GM21360 (cell line): ENCODE results near the gene MACROD2.

ENCODE experiments used
- ATAC-seq: cut with Tn5 transposase; IDR thresholded peaks from one replicate; pipeline ENCODE4 v1.9.1; 2021; ENCODE audit warnings: mild to moderate bottlenecking, moderate library complexity; ENCODE audit not compliant: unreplicated experiment

Gene MACROD2

DNA sequence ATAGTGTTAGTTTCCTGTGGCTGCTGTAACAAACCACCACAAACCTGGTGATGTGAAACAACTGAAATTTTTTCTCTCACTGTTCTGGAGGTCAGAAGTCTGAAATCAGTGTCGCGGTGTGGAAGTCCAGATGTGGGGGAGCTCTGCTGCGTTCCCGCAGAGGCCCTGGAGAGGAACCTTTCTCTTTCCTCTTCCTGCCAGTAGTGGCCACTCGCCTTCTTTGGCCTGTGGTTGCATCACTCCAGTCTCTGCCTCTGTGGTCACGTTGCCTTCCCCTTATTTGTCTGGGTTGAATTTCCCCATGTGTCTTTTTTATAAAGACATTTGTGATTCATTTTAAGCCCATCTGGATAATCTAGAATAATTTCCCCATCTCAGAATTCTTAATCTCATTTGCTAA lies 637.6 kb downstream of the MACROD2 start:
- ATAC-seq: no peak

DNA sequence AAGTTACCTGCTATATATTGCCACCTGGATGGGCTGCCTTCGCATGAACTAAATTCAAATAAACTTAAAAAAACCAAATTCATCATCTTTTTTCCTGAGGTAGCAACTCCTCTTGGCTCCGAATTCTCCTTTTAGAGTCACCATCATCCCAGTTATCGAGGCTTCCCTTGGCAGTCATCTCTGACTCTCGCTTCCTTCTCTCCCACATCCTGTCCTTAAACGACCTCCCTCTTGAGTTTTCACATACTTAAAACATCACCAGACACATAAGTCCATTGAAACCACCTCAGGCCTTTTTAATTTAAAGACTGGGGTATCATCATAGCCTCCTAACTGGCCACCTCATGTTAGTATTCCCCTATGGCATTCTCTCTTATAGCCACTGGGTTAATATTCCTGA lies 638.2 kb downstream of the MACROD2 start:
- no peak for ATAC-seq

DNA sequence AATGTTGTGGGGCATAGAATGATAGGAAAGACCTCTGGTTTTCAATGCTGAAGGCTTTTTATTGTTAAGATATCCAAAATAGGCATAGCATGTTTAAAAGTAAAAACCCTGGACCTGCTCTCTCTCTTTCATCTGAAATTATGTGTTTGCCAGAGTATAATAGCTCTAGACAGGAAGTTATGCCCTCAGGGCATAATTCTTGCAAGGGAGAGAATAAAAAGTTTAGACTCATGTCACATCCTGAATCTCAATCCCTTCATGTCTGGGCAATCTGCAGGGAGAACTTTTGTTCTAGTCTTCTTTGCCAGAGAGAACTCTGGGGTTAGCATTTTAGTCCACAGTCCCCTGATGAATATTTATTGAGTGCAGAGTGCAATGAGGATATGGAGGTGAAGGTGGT lies 639.3 kb downstream of the MACROD2 start:
- ATAC-seq: no peak

DNA sequence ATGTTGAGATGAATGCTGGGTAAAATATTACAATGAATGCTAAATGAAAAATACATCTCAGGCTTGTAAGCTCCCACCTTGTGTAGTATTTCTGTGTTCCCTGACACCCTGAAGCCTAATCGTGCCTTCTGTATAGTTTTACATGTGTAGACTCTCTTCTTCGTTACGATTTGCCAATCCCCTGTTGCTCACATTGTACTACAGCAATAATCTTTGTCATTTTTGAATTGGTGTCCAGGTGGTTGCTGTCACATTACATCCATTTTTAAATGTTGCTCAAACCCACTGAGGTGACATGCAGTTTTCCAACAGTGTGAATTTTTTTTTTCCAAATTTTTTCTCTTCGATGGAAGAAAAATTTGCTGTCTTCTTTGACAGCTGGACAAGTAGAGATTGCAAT lies 642.1 kb downstream of the MACROD2 start:
- ATAC-seq: no peak

DNA sequence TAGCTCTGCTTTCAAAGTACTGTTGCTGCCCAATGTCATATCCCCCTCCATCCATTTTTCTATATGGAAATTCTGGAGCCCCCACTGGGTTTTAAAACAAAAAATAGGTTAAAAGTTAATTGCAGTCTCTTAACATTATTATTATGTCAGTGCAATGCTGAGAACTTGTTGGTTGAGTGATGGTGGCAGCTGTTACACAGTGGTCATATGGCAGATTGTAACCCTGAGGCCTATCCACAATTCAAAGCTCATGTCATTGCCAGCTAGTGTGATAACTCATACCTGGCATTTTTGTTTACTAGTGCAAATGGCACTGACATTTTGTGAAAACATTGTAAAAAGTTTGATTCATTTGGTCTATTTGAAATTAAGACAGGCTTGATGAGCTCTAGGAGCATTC lies 647.8 kb downstream of the MACROD2 start:
- ATAC-seq: no peak

DNA sequence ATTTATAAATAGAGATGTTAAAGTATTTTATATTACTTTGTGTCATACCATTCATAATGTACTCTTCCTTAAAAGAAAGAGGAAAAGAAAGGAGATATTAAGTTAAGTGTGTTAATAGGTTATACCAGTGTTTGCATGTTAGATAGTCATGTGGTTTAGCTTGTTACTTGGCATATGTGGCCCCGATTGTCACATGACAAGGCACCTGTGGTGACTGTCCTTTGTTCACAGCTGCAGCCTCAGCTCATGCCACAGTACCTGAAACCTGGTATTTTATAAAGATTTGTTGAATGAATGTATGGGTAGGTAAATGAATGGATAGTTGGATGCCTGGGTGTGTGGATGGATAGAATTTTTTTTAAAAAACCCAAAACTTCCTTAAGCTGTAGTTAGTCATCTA lies 648.2 kb downstream of the MACROD2 start:
- ATAC-seq: no peak

DNA sequence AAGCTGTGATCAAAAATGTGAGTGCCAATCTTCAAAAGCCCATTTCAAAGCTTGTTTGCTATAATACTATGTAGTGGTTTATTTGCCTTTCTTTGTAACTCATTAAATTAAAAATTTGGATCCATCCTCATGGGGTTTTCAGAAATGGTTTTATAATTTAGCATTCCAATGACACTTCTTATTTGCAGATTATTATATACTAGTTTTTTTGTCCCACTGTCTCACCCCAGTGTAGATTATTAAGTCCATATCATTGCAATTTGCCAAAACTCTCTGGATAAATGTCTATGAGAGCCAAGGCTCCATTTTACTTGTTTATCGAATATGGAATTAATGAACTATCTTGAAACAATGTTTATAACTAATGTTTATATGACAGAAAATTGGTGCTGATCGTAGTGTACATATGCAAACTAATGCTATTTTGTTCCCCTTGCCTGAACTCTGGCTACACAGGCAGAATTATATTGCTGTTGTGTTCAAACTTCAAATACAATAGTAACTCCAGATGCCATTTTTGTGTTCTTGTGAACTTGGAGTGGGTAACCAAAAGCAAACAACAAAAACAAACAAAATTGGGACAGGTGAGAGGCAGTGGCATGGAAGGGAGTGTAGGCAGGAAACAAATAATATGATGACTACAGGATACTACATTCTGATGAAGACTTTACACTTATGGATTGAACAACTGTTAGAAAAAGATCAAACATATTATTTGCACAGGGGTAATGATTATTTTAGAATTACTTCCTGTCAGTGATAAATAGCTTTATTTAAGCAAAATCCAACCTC lies 649.2 kb downstream of the MACROD2 start:
- no peak for ATAC-seq

DNA sequence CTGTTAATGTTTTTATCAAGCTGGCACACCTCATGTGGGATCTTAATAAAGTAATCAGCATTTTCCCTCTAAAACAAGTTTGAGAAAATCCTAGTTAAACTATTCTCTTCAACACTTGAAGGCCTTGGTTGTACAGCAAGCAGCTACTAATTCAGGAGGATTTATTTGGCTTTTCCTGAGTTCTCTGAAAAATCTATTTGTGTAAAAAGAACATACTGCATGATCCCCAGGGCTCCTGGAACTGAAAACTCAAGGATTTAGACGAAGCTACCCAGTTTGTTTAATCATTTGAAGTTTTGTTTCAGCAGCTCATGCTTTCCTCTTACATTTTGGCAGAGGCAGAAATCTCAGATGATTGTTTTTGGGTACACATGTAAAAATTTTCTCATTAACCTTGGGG lies 651.7 kb downstream of the MACROD2 start:
- ATAC-seq: no peak

DNA sequence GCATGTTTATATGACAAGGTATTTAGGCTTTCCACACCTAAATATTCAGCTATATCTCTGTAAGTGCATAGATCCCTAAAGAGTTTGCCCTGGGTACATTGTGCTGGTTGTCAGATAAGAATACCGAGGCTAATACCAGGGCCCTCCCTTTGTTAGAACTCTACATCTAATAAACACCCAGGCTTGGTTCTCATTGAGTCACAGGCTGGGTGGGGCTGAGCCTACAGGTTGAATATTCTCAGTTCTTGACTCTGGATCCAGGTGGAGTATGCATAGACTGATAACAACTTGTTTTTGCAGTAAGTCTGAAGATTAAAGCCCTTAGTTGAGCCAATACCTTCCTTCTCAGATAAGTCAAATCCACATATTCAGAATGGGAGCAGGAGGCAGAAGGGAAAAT lies 654.3 kb downstream of the MACROD2 start:
- no peak for ATAC-seq

DNA sequence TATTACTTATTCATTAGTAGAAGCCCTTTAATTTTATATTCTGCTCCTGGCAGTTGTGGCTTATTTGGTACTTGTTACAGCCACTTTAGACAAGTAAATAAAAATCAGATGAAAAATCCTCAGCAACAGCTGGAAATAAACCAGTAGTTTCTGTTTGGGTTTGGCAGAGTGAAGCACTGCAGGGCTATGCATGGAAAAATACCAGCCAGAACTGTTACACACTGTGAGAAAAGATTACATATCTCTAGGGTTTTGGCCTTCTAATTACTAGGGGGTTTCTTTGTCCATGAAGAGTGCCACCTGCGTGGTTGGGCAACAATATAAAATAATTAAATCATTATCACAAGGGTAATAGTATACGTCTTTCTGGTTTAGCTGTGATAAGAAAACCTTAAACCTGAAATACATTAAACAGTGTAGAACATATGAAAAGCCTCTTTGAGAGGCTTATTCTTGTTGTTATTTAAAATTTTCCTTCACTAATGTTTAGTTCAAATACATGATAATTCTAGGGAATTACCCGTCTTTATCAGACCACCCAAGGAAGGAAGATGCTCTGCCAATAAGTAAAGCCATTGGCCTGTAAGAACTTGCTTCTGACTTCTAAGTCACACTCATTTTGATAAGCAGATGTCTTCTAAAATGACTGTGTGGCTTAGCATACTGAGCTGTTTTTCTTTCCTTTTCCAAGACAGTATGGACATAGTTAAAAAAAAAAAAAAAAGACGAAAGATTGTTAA lies 662.1 kb downstream of the MACROD2 start:
- no peak for ATAC-seq

DNA sequence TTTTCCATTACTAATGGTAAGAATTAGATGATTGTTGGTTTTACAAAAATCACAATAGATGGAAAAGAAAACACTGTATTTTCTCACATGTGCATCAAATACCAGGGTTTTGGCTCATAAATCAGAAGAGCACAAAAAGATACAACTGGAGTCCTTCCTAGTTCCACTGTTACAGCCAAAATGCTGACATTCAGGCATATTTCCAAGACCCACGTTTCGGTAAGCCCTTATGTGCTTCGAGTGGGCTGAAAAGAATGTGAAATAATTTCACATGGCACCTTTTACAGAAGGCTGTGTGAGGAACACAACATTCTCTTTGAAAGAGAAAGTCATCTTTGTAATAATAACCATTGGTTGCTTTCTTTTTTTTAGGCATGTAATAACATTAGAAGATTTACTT lies 668.8 kb downstream of the MACROD2 start:
- ATAC-seq: no peak

DNA sequence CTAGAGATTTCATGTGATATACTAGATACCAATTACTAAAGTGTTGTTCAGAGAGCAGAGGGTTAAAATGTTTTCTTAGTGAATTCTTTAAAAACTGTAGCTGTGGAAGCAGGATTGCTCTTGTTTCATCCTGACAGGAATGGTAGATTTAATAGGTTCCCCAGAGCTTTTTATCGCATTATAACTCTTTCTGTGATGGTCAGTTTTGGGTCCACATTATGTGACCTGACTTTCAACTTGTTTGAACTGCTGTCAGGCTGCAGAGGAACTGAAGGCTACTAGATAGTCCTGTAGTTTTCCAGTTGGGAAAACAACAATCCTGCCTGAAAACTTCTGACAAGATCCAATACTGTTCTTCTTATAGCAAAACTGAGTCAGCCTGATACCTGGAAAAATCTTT lies 671.4 kb downstream of the MACROD2 start:
- ATAC-seq: no peak

DNA sequence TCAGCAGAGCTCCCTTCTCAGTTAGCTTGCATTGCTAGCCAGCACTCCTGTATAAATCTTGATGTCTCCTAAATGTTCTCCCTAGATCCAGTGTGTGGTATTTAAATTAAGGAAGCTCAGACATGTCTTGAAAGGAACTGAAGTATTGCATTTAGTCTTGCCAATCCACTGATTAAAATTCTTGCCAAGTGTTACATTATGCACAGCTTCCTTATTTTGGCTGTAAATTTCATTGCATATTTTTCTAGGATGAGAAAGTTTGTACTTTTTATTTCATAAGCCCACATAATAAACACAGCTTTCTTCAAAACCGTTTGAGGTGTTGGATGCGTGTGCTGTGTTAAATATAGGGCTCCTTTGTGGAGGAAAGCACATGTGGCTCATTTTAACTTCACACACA lies 671.9 kb downstream of the MACROD2 start:
- ATAC-seq: no peak

DNA sequence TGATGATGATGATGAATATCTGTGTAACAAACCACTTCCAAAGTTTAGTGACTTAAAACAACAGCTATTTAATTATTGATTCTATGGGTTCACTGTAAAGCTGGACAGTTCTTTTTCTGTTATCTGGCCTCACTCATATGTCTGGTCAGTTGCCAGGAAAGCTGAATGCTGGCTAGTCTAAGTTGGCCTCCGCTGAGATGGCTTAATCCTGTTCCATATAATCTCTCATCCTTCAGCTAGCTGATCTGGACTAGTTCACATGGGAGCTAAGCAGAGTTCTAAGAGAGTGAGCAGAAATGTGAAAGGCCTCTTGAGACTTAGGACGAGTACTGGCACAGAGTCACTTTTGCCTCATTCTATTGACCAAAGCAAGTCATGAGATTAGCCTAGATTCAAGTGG lies 676.8 kb downstream of the MACROD2 start:
- ATAC-seq: no peak

DNA sequence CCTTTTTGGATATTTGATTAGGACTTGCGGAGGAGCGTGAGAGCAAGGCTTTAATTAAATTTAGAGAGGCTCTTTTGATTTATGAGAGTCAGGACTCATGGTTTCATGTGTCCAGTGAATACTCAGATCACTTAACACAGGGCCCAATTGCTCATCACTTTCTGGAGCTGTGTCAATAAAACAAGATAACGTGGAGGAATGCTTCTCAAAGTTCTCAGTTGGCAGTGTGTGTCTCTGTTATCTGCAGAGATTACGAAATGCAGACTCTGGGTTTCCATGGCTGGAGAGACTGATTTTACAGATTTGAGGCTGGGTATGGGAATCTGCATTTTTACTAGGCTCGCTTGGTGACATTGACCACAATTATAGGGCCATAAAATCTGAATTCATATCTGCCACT lies 677.8 kb downstream of the MACROD2 start:
- no peak for ATAC-seq

DNA sequence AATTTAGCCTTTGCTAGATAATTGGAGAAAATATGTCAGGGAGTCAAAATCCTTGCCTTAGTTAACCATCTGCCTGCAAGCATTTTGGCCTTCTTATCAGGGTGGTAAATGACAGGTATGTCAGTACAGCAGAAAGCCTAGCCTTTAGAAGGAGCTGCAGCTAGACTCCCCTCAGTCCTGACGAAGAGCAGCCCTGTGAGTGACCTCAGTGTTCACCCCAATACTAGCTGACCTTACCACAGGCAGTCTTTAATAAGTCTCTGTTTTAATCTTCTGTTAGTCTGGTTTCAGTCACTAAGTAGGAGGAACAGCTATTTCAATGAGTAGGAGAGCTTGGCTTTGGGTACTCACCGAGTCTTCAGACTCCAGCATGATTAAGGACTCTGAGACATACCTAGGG lies 682.1 kb downstream of the MACROD2 start:
- ATAC-seq: no peak

DNA sequence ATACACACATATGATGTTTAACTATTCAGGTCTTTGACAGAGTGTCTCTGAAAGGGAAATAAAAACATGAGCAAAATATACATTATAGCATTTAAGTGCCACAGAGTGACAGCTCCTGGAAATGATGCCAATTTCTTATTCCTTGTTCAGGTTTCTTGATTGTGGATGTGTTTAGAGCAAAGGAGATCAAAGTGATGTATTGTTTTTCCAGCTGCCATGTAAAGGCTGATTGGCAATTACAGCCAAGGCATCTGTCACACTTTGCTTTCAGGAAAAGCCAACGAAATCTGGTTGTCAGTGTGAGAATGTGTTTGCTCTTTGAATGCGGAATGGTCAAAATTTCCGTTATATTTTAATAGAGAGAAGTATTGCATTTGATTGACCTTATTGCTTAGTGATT lies 689.9 kb downstream of the MACROD2 start:
- no peak for ATAC-seq

DNA sequence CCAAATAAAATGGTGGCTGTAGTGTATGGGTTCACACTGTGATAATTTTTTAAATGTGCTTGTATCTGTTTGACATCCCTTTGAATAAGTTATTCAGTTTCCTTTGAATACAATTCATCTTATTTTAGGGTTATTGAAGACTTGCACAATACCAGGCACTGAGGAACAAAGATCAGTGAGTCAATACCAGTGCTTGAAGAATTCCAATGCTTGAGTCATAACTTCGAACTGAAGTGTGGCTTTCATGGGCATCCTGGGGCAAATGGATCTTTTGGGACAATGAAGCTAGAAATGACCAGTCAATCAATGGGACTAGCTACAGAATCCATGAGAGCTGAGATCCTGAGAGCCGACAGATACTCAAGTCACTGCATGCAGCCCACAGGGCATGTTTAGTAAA lies 692.0 kb downstream of the MACROD2 start:
- no peak for ATAC-seq

DNA sequence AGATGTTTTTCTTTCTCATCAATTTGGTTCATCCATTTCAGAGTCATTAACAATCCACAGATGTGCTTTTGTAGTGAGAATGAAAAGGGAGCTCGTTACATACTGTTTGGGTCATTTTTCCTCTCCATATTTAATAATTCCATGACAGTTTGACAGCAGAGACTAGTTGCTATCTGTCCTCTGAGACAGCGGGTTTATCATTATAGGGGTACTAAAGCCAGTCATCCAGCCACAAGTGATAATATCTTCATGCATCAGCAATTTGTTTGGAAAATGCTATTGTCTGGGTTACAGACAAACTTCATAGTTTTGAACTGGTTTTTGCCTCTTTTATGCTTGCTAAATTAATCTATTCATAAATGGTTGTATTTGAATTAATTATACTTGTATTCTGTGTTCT lies 692.7 kb downstream of the MACROD2 start:
- ATAC-seq: no peak

DNA sequence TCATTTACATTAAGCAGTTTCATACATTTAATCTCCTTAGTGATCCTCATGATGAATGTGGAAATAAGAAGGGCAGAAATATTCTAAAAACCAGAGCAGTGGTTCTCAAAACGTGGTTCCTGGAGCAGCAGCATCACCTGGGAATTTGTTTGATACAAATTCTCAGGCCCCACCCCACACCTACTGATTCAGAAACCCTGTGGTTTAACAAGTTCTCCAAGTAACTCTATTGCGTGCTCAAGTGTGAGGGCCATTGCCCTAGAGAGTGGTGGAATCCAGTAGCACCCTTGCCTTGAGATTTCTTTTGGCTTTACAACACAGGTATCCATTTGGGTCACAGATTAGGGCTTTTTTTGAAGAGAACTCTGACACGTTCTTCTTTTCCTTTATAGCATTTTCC lies 696.7 kb downstream of the MACROD2 start:
- ATAC-seq: no peak

DNA sequence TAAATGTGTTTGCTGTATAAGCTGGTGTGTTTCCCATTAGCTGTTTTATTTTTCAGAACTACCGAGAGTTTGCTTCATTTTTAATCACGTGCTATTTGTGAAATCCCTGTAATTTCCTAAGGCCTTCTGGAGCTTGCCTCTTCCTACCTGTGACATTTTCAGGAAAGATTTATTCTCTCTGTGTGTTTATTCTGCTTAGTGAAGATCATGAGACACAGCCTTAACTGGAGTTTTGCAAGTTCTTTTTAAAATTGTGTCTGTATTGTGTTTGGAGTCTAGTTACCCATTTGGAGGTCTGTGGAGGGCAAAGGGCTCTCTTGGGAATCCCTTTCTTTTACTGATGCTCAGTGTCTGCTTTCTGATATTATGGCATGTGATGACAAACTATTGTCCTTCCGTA lies 701.2 kb downstream of the MACROD2 start:
- no peak for ATAC-seq

DNA sequence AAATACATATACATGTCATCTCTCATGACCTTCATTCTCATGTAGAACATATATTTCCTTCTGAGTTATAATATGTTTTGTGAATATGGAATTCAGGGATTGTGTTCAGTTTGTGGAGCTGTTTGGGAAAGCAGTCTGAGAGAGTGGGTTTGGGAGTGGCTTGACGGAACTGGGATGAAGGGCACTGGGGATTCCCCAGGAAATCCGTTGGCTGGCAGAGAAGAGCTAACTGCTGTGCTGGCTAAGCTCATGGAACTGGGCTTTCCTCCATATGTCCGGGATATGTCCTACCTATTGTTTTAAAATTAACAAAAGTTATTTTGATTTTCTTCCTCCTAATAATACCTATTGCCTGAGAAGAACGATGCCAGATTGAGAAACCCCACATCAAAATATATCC lies 701.6 kb downstream of the MACROD2 start:
- no peak for ATAC-seq

DNA sequence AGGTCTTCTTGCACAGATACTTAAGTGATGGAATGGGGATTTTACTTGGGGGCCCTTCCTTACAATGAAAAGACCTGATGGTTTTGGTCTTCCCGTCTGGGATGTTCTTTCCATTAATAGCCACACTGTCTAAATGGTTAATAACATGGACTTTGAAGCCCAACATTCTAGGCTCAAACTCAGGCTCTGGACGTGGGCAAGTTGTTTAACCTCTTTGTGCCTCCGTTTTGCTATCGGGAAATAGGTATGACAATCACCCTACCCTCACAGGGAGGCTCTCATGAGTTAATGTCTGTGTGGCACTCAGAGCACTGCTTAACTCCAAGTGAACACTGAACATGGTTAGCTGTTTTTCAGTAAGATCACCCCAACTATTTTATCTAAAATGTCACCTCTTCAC lies 702.8 kb downstream of the MACROD2 start:
- ATAC-seq: no peak
